OCI-LY3 (cell line): ENCODE measurements around the gene ADIG.

ENCODE experiments used
- CTCF ChIP-seq: fragments of 200-600, 300-600 bp; sonication (generic); IDR thresholded peaks from 2 replicates; pipeline ENCODE4 v1.5.1; 2014; ENCODE audit warnings: antibody characterized with exemption, low read length, low read depth
- EZH2phosphoT487 ChIP-seq: fragments of 200-600 bp; shearing (Covaris generic); IDR thresholded peaks from 2 replicates; pipeline ENCODE4 v1.6.1; 2018; ENCODE audit warnings: antibody characterized with exemption, mixed run types, low read depth

GRCh38 chr20:38543014-38543906, 37.7 kb upstream of the ADIG start:
- no peak for TF ChIP-seq CTCF
- no peak for TF ChIP-seq EZH2phosphoT487
